ENCODE measurements around the gene MYO7A.
"Not testable (repeated sequence)": the region's sequence is repeated elsewhere in the genome, so short reads cannot be mapped to it uniquely, and the experiment has no call there.

The MYO7A gene

DNA sequence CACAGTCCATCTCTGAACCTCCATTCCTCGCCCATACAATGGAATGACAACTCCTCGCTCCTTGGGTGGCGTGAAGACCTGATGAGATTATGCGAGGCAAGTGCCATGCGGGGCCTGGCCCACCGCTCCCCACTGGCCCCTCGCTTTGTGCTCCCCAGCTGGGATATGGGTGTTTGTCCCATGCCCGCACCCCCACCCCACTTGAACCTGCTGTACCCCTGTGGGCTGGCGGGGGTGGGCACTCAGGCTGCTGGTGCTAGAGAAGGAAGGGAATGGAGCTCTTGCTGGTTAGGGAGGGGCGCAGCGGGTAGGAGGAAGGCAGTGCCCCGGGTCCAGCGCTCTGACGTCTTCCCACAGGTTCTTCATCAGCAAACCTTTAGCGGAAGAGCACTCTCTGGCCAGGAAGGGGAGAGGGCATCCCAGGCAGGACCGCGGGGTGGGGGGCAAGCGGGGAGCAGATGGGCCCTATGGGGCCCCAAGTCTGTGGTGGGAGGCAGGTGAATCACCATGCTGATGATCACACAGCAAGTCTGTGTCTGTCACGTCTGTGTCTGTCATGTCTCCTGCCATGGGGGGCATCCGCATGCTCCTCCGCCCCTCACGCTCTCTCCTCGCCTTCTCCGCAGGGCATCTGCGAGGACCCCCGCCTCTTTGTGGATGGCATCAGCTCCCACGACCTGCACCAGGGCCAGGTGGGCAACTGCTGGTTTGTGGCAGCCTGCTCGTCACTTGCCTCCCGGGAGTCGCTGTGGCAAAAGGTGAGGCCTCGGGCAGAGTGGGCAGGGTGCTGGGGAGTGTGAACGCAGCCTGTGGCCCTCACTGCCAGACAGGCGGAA, 34.8 kb upstream of the MYO7A start:
- no peak for DNase-seq (ENCODE audit: low spot score)

DNA sequence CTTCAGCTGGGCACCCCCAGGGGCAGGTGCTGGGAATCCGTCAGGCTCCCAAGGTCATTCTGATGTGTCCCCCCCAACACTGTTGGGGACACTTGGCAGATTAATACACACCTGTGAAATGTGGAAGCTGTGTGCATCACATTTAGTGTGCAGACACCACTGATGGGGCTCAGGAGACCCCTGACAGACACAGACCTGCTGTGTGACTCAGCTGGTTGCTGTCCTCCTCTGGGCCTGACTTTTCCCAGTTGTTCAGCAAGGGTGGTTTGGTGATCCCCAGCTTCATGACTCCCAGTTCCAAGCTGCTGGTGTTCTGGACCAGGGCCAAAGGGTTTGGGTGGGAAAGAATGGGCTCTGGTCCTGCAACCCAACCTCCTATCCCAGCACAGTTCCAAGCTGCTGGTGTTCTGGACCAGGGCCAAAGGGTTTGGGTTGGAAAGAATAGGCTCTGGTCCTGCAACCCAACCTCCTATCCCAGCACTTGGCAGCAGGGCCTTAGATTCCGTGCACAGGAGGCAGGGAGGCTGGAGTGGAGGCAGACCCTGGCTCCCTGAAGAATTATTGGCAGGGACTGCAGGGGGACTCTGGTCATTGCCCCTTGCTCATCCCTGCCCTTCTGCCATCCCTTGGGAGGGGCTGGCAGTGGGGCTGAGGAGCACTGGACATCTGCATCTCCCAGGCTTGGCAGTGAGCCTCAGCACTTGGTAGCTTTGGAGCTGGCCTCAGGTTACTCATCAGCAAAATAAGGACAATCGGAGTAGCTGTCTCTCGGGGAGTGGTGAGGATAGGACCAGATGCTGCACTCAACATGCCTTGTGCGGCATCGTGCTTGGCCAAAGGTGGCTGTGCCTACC, 33.8 kb upstream of the MYO7A start:
- DNase-seq (ENCODE audit: low spot score): no peak

DNA sequence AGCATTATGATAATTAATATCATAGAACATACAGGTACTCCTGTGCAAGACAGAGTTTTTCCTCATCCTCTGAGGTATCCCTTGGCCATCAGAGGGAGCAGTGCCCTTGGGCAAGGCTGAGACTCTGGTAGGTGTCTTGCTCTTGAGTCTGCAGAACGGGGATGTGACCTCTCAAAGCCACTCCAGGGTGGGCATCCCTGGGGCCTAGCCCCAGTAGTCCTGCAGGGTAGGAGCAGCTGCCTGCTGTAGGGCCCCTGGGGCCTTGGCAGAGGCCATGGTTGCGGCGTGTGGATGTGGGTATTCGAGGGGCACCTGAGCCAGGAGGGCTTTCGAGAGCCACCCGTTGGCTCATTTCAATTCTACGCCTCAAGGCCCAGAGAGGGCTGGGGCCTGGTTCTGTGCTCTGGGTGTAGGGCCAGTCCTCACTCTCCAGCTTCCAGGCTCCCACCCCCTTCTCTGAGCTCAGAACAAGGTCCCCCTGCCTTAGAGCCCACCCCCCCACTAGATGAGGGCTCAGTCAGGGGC, 33.1 kb upstream of the MYO7A start:
- DNase-seq (ENCODE audit: low spot score): no peak

- DNase-seq (ENCODE audit: low spot score): no peak
These were observed 32.2 kb upstream of the MYO7A start for GRCh38 chr11:77095551-77096490.

DNA sequence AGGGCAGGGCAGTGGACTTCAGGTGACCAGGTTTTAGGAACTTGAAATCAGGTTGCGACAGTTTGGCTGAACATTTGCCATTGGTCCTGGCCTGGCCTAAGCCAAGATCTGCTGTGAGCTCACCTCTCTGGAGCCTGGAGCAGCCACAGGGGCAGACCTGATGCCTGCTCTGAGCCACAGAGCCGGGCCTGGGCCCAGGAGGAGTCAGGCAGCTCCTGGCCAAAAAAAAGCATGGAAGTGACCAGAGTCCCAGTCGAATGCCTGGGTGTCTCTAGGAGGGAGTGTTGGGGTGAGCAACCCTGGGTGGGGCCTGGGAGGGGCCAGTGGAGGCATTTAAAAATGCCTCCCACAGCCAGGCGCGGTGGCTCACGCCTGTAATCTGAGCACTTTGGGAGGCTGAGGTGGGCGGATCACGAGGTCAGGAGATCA, 31.4 kb upstream of the MYO7A start:
- DNase-seq (ENCODE audit: low spot score): no peak

DNA sequence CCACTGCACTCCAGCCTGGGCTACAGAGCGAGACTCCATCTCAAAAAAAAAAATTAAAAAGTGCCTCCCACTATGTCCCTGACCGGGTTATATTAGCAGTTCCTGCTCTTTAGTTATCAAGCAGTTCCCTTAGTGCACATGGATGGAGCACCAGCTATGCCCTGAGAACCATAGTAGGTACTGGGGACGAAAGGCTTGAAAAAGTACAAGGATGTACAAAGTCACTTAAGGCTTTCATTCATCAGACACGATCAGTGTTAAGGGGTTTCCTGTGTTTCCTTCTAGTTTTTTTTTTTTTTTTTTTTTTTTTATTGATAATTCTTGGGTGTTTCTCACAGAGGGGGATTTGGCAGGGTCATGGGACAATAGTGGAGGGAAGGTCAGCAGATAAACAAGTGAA, 30.9 kb upstream of the MYO7A start:
- DNase-seq (ENCODE audit: low spot score): not testable (repeated sequence)

- no peak for DNase-seq (ENCODE audit: low spot score)
These were observed 27.6 kb upstream of the MYO7A start for GRCh38 chr11:77100166-77101042.

- peak; percentile 43 for DNase-seq (ENCODE audit: low spot score)
These were observed 27.0 kb upstream of the MYO7A start for GRCh38 chr11:77101043-77101537.

DNA sequence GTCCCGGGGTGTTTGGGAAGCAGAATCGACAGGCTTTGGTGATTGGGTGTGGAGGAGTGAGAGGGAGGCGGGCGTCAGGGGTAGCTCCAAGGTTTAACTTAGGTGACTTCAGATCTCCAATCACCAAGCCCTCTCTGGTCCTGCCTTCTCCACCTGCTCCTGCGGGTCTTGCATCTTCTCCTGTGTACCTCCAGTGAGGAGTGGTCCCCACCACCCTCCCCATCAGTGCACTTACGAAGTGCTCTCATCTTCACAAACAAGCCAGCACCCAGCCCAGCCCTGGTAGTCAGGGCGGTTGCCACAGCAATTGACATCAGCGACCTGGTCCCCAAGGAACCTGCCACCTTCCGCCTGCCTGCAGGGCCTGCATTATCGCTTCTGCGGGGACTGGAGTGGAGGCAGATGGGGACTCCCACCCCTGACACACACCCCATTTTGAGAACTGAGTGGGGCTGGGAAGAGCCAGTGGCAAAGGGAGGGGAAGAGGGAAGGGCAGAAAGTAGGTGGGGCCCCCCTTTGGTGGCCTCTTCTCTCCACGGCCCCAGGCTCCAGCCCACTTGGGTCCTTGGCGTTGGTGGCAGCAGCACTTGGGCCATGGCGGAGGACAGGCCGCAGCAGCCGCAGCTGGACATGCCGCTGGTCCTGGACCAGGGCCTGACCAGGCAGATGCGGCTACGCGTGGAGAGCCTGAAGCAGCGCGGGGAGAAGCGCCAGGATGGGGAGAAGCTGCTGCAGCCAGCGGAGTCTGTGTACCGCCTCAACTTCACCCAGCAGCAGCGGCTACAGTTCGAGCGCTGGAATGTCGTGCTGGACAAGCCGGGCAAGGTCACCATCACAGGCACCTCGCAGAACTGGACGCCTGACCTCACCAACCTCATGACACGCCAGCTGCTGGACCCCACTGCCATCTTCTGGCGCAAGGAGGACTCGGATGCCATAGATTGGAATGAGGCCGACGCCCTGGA, 25.5 kb upstream of the MYO7A start, which contains the start of gene OMP:
Gene OMP, plus strand, starts transcription at position 595 of the 965 bp plus-strand sequence. Its CDS starts 0 bp downstream, at position 595.
- no peak for DNase-seq (ENCODE audit: low spot score)

GRCh38 chr11:77103319-77103718, 24.7 kb upstream of the MYO7A start:
- DNase-seq (ENCODE audit: low spot score): no peak

GRCh38 chr11:77104727-77105126, 23.3 kb upstream of the MYO7A start:
- no peak for DNase-seq (ENCODE audit: low spot score)

DNA sequence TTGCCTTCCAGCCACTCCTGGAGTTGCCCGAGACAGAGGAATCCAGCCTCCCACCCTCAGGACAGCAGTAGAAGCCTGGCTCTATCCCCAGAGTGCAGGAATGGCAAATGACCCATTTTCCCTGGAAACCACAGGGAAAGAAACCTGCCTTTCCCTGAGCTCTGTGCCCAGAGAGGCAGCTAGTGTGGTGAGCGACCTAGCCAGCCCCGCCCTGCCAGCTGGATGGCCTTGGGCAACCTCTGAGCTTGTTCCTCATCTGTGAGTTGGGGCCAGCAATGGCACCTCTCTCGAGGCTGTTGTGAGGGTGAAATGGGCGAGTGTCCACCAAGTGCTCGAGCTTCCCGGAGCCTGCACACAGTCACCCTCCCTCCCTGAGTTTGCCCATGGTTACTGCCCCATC, 21.7 kb upstream of the MYO7A start:
- DNase-seq (ENCODE audit: low spot score): no peak

- no peak for DNase-seq (ENCODE audit: low spot score)
These were observed 21.3 kb upstream of the MYO7A start for GRCh38 chr11:77106759-77107158.

DNA sequence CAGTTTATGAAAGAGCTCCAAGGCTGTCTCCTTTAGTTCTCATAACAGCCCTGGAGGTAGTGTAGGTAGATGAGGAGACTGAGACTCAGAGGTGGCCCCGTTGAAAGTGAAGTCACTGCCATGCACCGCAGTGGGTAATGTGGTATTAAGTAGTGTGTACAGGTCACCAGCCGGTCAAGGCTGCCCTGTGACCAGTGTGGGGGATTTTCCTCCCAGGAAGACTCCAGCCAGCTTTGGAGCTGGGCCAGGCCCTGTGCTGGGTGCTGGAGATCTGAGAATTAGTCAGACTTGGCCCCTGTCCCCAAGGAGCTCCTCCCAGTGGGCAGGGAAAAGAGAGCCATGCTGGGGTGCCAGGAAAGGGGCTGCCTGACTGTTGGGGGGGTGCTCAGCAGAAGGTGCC, 20.1 kb upstream of the MYO7A start:
- DNase-seq (ENCODE audit: low spot score): no peak

DNA sequence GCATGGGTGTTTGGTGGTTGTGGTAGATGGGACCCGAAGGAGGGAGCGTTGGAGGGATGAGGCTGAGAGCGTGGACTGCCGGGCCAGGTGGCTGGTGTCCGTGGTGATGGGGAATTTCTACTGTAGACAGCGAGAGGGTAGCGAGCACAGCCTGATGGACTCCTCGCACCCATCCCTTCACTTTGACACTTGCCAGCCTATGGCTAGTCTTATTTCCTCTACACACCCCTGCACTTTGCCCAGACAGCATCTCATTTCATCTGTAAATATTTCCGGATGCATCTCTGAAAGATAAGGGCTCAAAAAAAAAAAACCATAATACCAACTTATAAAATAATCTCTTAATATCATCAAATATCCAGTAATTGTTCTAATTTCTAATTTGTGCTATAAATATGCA, 19.6 kb upstream of the MYO7A start:
- no peak for DNase-seq (ENCODE audit: low spot score)

- DNase-seq (ENCODE audit: low spot score): no peak
These were observed 18.6 kb upstream of the MYO7A start for GRCh38 chr11:77109236-77110019.

- DNase-seq (ENCODE audit: low spot score): no peak
These were observed 17.2 kb upstream of the MYO7A start for GRCh38 chr11:77110836-77111235.

DNA sequence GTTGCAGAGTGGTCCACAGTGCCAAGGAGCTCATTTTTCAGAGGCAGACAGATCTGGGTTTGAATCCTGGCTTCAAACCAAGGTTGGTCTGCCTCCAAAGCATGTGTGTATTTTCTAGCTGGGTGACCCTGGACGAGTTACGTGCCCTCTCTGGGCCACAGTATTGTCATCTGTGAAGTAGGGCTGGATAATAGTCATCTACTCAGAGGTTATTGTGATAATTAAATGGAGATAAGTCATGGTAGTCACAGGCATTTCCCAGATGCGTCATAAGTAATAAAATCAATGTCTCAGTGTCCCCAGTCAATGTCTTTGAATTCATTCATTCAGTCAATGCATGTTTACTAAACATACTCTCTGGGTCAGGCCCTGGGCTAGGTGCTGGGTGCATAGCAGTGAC, 16.8 kb upstream of the MYO7A start:
- DNase-seq (ENCODE audit: low spot score): no peak

All from hematopoietic multipotent progenitor cell treated with erythropoietin and hydrocortisone succinate and interleukin-3 and kit ligand, for 15 days (in vitro differentiated cells).